Upper lobe of left lung (tissue), 6 donors: ENCODE results near the gene TEAD4. TPM values are rescaled to one million over a fixed set of nuclear protein-coding genes. Genes with fewer than 3 reads are reported as not detected.

Source experiments
- ATAC-seq, 2 donors: fragments of 200-7000 bp; cut with Tn5 transposase; one replicate each; pipeline ENCODE4 v1.9.1; 2022; ENCODE audit warnings: mild to moderate bottlenecking in 2 of 2, moderate library complexity in 2 of 2; ENCODE audit not compliant: low FRiP score in 2 of 2
- DNase-seq, 2 donors: peaks; one replicate each; pipeline ENCODE4 v3.0.0-alpha.2; 2019 to 2020
- H3K27ac ChIP-seq, 4 donors: fragments of 200-600 bp; sonication (generic); one replicate each; pipeline ENCODE4 v1.5.1; 2016 to 2019
- H3K27me3 ChIP-seq, 4 donors: fragments of 200-600 bp; sonication (generic); one replicate each; pipeline ENCODE4 v1.5.1; 2017 to 2019
- H3K36me3 ChIP-seq, 4 donors: fragments of 200-600 bp; sonication (generic); one replicate each; pipeline ENCODE4 v1.5.1; 2016 to 2019
- H3K4me1 ChIP-seq, 4 donors: fragments of 200-600 bp; sonication (generic); one replicate each; pipeline ENCODE4 v1.5.1; 2018 to 2019
- H3K4me3 ChIP-seq, 4 donors: fragments of 200-600 bp; sonication (generic); one replicate each; pipeline ENCODE4 v1.5.1; 2017 to 2019; ENCODE audit warnings: mild to moderate bottlenecking in 2 of 4, moderate library complexity in 1 of 4
- H3K9me3 ChIP-seq, 4 donors: fragments of 200-600 bp; sonication (generic); one replicate each; pipeline ENCODE4 v1.5.1; 2018 to 2019
- CTCF ChIP-seq, 6 experiments: fragments of 450-650 bp in 4 of 6; fragments of 200-600 bp in 2 of 6; sonication (generic) in 2 of 6; IDR thresholded peaks; one replicate each; pipeline ENCODE4 v1.5.1; 2016 to 2019; ENCODE audit warnings: antibody characterized with exemption in 6 of 6
- EP300 ChIP-seq, 4 donors: sonication (generic); formaldehyde crosslinking; IDR thresholded peaks; one replicate each; pipeline ENCODE4 v1.5.1; 2017; ENCODE audit warnings: antibody characterized with exemption in 4 of 4, control low read depth in 2 of 4
- POLR2A ChIP-seq, 4 donors: fragments of 450-650 bp; IDR thresholded peaks; one replicate each; pipeline ENCODE4 v1.5.1; 2016 to 2017; ENCODE audit warnings: antibody characterized with exemption in 4 of 4, mild to moderate bottlenecking in 2 of 4
- POLR2AphosphoS5 ChIP-seq, 2 donors: sonication (generic); formaldehyde crosslinking; IDR thresholded peaks; one replicate each; pipeline ENCODE4 v1.5.1; 2017; ENCODE audit warnings: antibody characterized with exemption in 2 of 2
- WGBS, 2 donors: methylation state at CpG; one replicate each; pipeline ENCODE4 v1.1.5; 2017 to 2018; 5-methylcytosine and 5-hydroxymethylcytosine counted together
- total RNA-seq, 6 donors: library from RNA; depleted of rRNA in 4 of 6; stranded (reverse); fragments of >200 nt in 4 of 6; gene quantifications; one replicate each; pipeline versions ENCODE4 v1.1.0 to v1.2.1, GENCODE V29; 2016 to 2021
- donor health status: DM: no; HTN: no; CAD: no; lungs with moderate emphysema.
- donor health status: DM: no; HTN: yes; CAD: no; lungs with severe emphysema.

TEAD4 gene
- total RNA-seq, 6 donors from 2014 or later: 14.5 to 52.0 (median 43.2) TPM

- Histone ChIP-seq H3K4me3 (no peak overlapping the region), H3K4me1 (no peaks in the 10 kb centered on the region), H3K9me3 (no peaks in the 10 kb centered on the region), H3K27ac (no peak overlapping the region), H3K36me3 (peaks cover 0 to 14% (median 2%) of the 10 kb centered on the region in 4 donors), H3K27me3 (no peaks in the 10 kb centered on the region)
- ATAC-seq (no peak), DNase-seq (no peak)
- TF ChIP-seq POLR2AphosphoS5 (IDR thresholded peaks at IDR 0.05) (no peak), EP300 (IDR thresholded peaks at IDR 0.05) (no peak), CTCF (IDR thresholded peaks at IDR 0.05) (no peak), POLR2A (IDR thresholded peaks at IDR 0.05) (no peak)
- 74 to 95% methylated on average over 3 to 13 of the region's 13 CpGs for WGBS, 2 donors
Measured at GRCh38 chr12:2982361-2982760, 23.2 kb downstream of the TEAD4 start.

GRCh38 chr12:2984249-2984648 lies 25.1 kb downstream of the TEAD4 start:
- H3K27me3 ChIP-seq: no peaks in the 10 kb centered on the region
- H3K27ac ChIP-seq: no peak overlapping the region
- H3K4me3 ChIP-seq: no peak overlapping the region
- H3K9me3 ChIP-seq: no peaks in the 10 kb centered on the region
- 56 to 61% methylated on average over 5 of the region's 5 CpGs for WGBS, 2 donors
- no peak for ATAC-seq
- peaks cover 0 to 10% (median 2%) of the 10 kb centered on the region in 4 donors for H3K36me3 ChIP-seq
- H3K4me1 ChIP-seq: no peaks in the 10 kb centered on the region
- DNase-seq: no peak
- no peak for TF ChIP-seq POLR2A (IDR thresholded peaks at IDR 0.05)
- no peak for TF ChIP-seq CTCF (IDR thresholded peaks at IDR 0.05)
- TF ChIP-seq EP300 (IDR thresholded peaks at IDR 0.05): no peak
- TF ChIP-seq POLR2AphosphoS5 (IDR thresholded peaks at IDR 0.05): no peak

GRCh38 chr12:2984698-2985097 lies 25.5 kb downstream of the TEAD4 start:
- TF ChIP-seq POLR2AphosphoS5 (IDR thresholded peaks at IDR 0.05): no peak
- TF ChIP-seq POLR2A (IDR thresholded peaks at IDR 0.05): no peak
- TF ChIP-seq CTCF (IDR thresholded peaks at IDR 0.05): no peak
- TF ChIP-seq EP300 (IDR thresholded peaks at IDR 0.05): no peak
- no peaks in the 10 kb centered on the region for H3K4me1 ChIP-seq
- ATAC-seq: no peak
- H3K27ac ChIP-seq: no peak overlapping the region
- peaks cover 0 to 6% (median 2%) of the 10 kb centered on the region in 4 donors for H3K36me3 ChIP-seq
- H3K9me3 ChIP-seq: no peaks in the 10 kb centered on the region
- no peak overlapping the region for H3K4me3 ChIP-seq
- no peak for DNase-seq
- H3K27me3 ChIP-seq: no peaks in the 10 kb centered on the region
- WGBS, 2 donors: 100% methylated on average over 1 of the region's 1 CpG

GRCh38 chr12:2986876-2987275 lies 27.7 kb downstream of the TEAD4 start:
- ATAC-seq (no peak), DNase-seq (no peak)
- no peaks in the 10 kb centered on the region for H3K9me3 ChIP-seq
- H3K36me3 ChIP-seq: no peaks in the 10 kb centered on the region
- no peaks in the 10 kb centered on the region for H3K4me1 ChIP-seq
- no peak overlapping the region for H3K27ac ChIP-seq
- H3K27me3 ChIP-seq: no peaks in the 10 kb centered on the region
- no peak for TF ChIP-seq POLR2A (IDR thresholded peaks at IDR 0.05)
- no peak for TF ChIP-seq CTCF (IDR thresholded peaks at IDR 0.05)
- no peak for TF ChIP-seq POLR2AphosphoS5 (IDR thresholded peaks at IDR 0.05)
- TF ChIP-seq EP300 (IDR thresholded peaks at IDR 0.05): no peak
- H3K4me3 ChIP-seq: no peak overlapping the region
- WGBS, 2 donors: 63 to 75% methylated on average over 3 of the region's 3 CpGs

- ATAC-seq (no peak), DNase-seq (no peak)
- Histone ChIP-seq H3K4me1 (no peaks in the 10 kb centered on the region), H3K4me3 (no peak overlapping the region), H3K9me3 (no peaks in the 10 kb centered on the region), H3K27ac (no peak overlapping the region), H3K27me3 (no peaks in the 10 kb centered on the region), H3K36me3 (no peaks in the 10 kb centered on the region)
- no peak for TF ChIP-seq POLR2A (IDR thresholded peaks at IDR 0.05)
- TF ChIP-seq POLR2AphosphoS5 (IDR thresholded peaks at IDR 0.05): no peak
- TF ChIP-seq CTCF (IDR thresholded peaks at IDR 0.05): no peak
- TF ChIP-seq EP300 (IDR thresholded peaks at IDR 0.05): no peak
- 98% methylated on average over 5 of the region's 5 CpGs for WGBS, 2 donors
Measured at GRCh38 chr12:2988494-2988893, 29.3 kb downstream of the TEAD4 start.
